ENCODE data around the gene GMPPB.
"Not testable (repeated sequence)": the region's sequence is repeated elsewhere in the genome, so short reads cannot be mapped to it uniquely, and the experiment has no call there.

GMPPB gene

DNA sequence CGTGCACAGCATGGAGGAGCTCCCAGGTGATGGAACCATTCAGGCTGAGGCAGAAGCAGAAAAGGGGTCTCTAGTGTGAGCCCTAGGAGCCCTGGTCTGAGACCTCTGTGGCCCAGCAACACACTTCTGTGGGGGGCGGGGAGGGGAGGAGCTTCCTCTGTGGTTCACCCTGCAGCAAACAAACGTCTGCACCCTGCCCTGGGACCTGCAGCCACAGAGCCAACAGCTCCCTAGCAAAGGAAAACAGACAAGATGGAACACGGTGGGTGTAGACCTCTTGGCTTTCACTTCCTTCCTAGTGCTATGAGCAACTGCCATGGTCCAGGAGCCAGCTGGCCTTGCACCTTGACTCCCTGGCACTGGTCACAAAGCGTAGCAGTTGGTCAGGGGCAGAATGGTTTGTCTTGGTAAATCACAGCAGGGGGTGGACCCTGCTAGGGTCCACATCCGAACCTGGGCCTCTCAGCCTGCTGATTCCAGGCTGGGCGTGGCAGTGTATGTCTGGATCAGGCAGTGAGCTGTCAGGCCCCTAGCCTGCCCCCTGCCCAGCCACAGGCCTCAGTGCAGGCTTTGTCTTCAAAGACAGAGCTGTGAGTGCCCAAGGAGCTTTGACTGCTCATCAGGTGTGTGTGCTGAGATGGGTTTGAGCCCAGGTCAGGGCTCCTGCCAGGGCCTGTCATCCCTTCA, 11.0 kb downstream of the GMPPB start:
- no peak for DNase-seq

DNA sequence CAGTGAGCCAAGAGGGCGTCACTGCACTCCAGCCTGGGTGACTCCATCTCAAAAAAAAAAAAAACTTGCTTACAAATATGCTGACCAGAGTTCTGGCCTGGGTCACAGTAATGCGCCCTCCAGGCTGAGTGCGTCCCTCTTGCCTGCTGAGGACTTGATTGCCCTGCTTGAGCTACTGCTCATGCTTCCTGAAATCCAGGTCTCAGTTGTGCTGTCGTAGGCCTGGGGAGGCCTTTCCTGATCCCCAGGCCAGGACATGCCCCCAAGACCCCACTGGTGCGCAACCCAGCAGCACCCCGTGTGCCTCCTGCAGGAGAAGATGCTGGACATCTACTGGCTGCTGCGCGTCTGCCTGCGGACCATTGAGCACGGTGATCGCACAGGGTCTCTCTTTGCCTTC, 11.6 kb downstream of the GMPPB start:
- DNase-seq, result no peak

DNA sequence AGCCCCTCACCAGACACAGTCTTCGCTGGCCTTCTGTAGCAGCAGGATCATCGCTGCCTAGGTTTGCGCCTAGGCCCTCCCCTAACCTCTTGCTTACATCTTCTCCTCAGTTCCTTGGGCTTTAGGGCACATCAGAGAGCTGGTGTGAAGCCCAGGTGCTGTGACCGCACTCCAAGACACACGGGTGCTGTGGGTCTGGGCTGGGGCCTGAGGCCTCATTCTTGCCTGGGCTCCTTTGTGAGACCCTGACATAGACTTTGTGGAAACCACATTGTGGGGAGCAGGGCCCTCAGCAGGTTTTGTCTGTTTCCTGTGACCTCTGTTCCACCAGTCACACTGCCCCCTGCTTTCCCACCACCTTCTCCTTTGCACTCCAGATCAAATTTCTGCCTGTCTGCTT, 12.3 kb downstream of the GMPPB start:
- DNase-seq, result no peak

DNA sequence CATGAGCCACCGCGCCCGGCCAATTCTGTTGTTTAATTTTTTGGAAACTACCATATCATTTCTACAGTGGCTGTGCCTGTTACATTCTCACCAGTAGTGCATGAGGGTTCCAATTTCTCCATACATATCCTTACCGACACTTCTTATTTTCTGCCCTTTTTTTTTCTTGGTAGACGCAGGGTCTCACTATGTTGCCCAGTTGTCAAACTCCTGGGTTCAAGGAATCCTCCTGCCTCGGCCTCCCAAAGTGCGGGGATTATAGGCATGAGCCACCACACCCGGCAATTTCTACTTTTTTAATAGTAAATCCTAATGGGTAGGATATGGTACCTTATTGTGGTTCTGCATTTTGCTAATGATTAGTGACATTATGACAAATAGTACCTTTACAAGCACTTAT, 13.9 kb downstream of the GMPPB start:
- DNase-seq, result no peak

DNA sequence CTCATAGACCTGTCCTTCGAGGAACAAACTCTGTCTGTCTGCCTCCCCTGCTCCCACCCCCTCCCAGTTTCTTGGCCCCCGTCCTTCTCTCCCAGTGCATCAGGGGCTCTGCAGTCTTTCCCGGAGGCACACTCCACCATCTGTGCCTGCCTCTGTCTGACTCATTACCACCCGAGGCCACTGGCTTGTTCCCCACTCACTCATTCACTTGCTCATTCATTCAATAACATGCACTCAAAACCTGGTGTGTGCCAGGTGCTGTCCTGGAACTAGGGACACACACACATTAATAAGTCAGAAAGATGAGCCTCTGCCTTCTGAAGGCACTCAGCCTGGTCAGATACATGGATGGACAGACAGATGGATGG, 16.7 kb downstream of the GMPPB start:
- no peak for DNase-seq

DNA sequence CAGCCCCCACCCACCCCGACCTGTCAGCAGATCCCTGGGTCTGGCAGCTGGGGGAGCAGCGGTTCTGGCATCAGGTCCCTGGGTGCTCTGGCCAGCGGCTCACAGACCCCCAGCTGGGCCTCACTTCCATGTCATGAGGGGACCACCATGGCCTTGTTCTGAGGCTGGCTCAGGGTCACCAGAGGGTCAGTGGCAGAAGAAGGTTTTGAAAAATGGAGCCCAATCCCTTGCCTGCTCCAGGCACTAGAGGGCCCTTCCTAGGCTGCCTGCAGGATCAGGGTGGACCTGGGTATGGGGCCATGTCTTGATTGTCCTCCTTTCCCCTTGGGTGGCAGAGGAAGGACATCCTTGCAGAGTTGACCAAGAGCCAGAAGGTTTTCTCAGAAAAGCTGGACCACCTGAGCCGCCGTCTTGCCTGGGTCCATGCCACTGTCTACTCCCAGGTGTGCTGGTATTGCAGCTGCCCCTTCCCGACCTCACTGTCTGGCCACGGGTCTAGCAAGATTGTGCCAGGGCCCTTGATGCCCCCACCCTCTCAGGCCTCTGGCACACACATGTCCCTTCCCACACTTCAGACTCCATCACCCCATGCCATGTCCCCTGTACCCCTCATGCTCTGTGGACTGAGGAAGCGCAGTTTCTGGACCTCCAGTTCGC, 17.2 kb downstream of the GMPPB start:
- no peak for DNase-seq

DNA sequence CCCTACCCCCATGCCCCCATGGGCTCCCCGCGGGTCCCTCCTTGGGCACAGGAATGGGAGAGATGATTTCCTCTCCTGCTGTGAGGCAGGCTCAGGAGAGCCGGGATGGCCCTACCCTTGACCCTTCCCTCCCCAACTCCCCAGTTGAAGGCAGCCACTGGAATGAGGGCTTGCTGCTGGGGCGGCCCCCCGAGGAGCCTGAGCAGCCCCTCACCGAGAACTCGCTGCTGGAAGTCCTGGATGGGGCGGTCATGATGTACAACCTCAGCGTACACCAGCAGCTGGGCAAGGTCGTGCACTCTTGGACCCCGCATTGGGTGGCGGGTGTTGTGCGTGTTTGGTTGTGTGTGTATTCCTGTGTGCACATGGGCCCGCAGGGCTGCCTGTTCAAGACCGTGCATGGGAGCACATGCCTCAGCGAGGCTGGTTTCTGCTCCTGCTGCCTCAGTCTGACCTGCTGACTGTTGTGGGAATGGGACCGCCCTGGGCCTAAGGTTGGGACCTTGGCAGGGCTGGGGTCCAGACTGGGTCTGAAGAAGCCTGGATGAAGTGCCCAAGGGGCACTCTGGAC, 18.3 kb downstream of the GMPPB start:
- no peak for DNase-seq

DNA sequence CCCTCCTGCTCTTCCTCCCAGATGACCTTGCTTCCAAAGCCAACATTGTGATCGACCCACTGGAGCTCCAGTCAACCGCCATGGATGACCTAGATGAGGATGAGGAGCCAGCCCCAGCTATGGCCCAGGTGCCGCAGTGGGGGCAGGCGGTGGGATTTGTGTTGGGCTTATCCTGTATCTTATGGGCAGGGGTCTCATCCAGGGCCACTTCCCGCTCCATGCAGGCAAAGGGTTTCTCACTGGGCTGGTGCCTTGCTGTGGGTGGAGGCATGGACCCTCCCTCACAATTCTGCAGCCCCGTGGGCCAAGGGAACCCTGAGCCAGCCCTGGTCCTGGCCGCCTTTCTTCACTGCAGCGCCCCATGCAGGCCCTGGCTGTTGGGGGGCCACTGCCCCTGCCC, 19.1 kb downstream of the GMPPB start:
- no peak for DNase-seq

DNA sequence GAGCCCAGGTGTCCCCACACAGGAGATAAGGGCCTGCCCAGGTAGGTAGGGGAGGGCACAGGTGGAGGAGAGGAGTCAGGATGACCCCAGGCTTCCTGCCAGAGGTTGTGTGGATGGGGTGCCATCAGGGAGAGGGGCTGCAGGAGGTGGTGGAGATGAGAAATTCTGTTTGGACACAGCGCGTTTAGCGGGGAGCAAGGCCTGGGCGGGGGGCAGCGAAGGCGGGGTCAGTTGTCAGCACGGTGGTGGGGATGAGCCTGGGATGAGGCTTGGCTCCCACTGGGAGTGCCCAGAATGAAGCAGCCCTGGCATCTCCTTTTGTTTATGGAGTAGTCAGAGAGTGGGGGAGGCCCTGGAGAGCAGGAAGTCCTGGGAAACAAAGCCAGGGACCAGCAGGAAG, 19.8 kb downstream of the GMPPB start:
- no peak for DNase-seq

DNA sequence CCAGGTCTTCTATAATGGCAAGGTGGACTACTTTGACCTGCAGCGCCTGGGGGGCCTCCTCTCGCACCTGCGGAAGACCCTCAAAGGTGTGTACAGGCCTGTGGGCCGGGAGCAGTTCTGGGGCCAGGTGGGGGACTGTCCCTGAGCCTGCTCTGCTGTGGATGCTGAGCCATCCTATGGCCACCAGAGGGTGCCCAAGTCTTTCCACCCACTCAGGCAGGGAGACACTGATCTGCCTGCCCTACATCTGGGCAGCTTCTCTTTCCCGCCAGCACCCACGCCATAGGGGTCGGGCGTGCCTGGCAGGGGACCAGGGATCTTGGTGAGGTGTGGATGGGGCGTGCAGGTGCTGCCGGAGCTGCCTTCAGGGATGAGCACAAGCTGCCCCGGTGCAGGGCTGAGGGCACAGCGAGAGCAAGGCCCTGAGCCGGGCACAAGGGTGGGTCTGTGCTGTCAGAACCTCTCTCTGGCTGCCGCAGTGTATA, 20.3 kb downstream of the GMPPB start:
- DNase-seq, result peak; percentile 42

DNA sequence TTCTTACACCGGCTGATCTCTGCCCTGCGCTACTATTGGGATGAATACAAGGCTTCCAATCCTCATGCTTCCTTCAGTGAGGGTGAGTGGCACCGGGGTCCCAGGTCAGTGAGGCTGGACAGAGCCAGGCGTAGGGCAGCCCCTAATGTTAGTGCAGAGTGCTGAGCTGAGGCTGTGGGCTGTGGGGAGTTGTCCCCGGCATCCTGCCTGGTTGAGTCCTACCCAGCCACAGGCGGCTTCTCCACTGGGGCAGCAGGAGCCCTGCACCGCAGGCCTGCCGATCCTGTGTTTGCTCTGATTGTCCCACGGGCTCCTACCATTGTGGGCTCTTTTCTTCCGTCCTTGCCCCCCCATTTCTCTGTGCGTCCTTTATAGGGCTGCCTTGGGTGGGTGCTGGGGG, 21.1 kb downstream of the GMPPB start:
- no peak for DNase-seq

DNA sequence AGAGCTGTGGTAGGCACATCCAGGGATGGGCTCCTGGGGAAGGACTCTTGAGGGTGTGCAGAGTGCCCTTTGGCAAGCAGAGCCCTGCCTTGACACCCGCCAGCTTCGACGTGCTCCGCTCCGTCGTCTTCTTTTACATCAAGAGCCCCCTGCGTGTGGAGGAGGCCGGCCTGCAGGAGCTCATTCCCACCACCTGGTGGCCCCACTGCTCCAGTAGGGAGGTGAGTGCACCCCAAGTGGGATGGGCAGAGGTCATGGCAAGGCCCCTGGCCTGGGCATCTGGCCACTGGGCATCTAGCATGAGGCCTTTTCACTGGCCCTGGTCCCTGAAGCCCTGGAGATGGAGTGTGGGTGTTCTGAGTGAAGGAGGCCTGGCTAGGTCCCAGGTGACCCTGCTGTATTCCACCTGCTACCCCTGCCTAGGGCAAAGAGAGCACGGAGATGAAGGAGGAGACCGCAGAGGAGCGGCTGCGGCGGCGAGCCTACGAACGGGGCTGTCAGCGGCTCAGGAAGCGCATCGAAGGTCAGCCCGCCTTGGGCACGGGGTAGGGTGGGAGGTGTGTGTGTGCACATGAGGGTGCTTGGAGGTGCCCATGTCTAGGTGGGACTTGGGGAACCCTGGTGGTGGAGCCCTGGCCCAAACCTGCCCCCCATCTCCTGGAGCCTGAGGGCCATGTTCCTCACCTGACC, 22.2 kb downstream of the GMPPB start:
- no peak for DNase-seq

DNA sequence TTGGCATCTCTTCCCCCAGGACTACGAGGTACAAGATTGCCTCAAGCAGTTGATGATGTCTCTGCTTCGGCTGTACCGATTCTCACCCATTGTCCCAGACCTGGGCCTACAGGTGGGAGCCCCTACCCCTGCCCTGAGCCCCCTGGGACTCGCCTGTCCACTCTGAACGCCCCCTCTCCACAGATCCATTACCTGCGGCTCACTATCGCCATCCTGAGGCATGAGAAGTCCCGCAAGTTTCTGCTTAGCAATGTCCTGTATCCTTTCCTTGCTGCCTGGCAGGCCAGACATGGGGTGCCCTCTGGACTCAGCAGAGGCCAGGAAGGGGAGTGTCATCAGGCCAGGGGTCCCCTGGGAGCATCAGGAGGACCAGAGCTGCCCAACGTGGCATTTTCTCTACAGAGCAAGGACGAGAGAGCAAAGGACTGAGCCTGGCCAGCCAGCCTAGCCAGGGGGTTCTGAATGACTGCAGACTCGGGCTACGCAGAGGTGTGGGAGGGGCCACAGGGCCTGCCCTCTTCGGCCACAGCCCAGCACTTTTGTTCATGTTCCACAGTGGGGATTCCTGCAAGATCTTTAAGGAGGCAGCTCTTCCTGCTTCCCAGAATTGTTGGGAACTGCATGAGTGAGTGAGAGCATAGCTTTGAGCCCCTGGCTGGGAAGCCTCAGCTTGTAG, 23.2 kb downstream of the GMPPB start:
- DNase-seq, result no peak

DNA sequence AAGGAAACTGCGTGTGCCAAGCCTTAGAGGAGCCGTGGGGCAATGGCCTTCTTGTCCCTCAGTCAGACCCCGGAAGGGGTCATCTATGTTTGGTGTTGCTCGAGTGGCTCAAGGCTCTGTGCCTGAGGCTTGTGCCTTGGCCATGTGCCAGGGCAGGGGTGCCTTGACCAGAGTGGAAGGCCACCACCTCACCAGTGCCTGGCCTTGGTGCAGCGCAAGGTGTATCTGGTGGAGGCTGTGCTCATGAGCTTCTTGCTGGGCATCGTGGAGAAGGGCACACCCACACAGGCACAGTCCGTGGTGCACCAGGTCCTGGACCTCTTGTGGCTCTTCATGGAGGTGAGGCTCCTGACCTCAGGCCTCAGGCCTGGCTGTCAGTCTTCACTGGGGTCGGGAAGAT, 23.7 kb downstream of the GMPPB start:
- DNase-seq, result no peak

DNA sequence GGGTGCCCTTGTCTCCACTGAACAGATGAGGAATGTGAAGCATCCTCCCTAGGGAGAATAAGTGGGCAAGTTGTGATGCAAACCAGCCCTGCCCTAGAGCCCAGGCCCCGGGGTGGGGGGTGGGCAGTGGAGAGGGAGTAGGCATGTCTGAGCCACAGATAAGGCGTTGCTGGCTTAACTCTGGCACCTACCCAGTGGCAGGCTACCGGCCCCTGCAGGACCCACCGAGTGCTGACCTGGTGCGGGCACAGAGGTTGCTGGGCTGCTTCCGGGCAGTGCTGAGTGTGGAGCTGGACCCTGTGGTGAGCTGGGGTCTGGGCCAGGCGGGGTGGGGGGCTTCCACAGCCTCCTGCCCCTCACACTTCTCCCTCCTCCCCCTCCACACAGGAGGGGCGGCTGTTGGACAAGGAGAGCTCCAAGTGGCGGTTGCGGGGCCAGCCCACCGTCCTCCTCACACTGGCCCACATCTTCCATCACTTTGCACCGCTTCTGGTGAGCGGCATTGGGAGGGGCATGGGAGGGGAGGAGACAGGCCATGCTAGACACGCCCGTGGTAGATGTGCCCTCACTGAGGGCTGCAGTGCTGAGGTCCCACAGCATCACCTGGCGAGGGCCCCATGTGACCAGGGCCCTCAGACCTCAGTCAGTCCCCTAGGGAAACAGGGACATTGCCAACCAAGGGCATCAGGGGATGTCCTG, 24.3 kb downstream of the GMPPB start:
- DNase-seq, result no peak

DNA sequence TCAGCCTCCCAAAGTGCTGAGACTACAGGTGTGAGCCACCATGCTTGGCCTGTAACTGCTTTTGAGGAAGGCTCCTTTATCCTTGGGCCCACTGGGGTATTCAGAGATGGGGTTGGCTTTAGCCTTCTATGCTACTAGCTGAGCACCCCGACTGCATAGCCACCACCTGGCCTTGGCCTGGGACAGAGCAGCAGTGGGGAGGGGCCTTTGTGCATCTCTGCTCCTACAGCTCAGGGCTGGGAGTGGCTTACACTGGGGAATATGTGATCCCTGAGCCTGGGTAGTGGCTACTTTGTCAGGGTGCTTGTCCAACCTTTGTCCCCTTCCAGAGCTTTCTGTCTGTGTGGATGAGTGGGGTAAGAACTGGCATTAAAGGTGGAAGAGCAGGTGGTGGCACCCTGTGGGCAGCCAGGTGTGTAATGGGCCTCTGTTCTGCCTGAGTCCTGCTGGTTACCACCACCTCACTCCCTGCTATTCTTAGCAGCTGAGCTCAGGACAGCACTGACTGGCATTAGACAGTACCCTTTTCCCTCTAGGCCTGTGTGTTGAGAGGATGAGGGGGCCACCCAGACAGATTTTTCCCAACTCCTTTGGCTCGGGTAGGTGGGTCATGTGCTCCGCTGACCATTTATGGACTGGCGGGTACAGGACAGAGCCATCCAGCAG, 28.3 kb downstream of the GMPPB start:
- not testable (repeated sequence) for DNase-seq

DNA sequence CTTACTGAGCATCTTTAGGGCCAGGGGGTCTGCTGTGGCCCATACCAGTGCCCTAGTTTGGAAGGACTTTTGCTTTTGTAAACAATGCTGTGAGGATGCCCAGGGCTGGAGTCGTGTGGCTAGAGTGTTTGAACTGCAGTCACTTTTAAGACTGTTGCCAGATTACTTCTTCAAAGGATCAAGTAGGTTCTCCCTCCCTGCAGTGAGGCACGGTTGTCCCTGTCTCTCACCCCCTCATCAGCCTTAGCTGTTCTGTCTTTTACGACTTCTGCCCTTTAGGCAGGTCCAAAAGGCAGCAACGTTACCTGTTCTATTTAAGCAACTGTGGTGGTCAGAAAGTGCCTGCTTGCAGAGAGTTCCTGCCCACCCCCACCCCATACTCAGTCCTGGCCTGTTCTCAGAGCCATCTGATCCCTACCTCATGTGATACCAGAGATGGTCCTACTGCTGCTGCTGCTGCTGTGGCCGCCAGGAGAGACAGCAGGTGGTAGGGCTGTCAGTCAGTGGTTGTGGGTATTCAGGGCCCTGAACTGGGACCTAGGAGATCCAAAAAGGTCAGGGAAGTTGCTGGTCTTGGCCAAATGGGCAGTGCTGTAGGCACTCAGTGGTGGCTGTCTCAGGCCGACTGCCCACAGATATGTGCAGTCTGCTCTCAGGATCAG, 29.2 kb downstream of the GMPPB start:
- DNase-seq, result not testable (repeated sequence)

DNA sequence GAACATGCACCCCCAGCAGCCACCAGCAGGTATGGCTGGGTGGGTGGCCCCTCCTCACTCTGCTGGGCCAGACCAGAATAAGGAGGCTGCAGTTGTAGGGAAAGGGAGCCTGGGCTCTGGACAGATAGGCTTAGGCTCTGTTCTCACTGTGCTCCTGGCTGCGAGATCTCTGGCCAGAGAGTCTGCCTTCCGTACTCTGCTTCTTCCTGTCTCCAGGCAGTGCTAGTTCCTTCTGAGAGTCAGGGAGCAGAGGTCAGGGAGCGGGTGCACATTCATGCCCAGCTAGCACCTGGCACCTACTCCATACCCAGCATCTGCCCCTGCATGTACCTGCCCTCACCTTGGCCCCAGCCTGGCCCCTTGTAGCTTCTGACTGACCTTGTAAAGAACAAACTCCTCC, 32.3 kb downstream of the GMPPB start:
- DNase-seq, result not testable (repeated sequence)

DNA sequence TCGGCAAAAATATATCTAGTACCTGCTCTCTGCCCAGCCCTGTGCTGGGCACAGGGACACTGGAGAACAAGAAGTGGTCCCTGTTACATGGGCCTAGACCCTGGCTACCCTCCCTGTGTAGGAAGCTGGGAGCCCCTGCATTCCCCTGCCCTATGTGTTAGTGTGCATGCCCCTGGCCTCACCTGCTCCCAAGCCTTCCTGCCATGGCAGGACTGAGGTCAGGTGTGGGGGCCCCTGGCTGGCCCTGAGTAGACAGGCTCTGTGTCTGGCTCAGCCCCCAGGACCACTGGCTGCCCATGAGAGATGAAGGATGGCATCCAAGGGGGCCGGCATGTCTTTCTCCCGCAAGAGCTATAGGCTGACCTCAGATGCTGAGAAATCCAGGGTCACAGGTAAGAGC, 32.9 kb downstream of the GMPPB start:
- not testable (repeated sequence) for DNase-seq

DNA sequence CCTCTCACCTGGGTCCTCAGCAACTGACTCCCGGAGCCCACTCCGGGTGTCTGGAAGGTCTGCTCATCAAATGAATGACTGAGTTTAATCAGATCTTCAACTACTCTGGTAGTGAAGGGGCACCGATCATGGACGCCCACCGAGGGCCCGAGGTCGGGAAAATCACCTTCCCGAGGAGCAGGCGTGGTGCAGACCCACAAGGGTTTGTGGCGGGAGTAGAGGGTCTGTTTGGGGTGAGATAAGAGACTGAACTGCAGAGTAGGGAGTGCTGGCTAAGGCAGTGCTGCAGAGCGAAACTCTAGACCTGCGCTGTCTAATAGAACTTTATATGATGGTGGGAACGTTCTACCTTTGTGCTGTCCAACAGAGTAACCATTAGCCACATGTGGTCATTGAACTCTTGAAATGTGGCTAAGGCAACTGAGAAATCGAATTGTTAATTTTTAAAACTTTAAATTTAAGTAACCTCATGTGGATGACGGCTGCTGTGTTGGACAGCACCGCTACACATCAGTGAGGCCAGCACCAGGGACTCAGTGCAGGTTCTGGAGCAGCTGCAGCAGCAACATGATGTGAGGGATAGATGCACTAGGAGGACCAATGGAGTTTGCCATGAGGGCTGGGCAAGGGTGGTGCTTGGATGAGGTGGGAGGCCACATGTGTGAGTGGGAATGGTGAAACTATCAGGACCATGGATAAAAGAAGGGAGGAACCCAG, 33.7 kb downstream of the GMPPB start:
- not testable (repeated sequence) for DNase-seq

Measured in effector CD8-positive, alpha-beta T cell (primary cell).